C1 segment of cervical spinal cord (tissue), 14 donors: ENCODE results near the gene IRF8.
"Not testable (repeated sequence)": the region's sequence is repeated elsewhere in the genome, so short reads cannot be mapped to it uniquely, and the experiment has no call there.

ENCODE experiments used
- DNase-seq, 14 donors: peaks; one replicate each; lab custom pipeline; 2025; lab: John Stamatoyannopoulos, UW

The IRF8 gene

GRCh38 chr16:85898521-85899442 lies at the start of gene IRF8:
Gene IRF8, plus strand, starts transcription at chr16:85899162. Its CDS starts 3,854 bp downstream, at chr16:85903016.
- peak in 10 of 14 donors; percentile 6 to 70 (median 31) for DNase-seq

- DNase-seq, result no peak
Observed at GRCh38 chr16:85849388-85849787, 49.6 kb upstream of the IRF8 start.

GRCh38 chr16:85850344-85850880 lies 48.5 kb upstream of the IRF8 start:
- no peak for DNase-seq

GRCh38 chr16:85851034-85851785 lies 47.8 kb upstream of the IRF8 start:
- DNase-seq, result no peak

- DNase-seq, result no peak
Observed at GRCh38 chr16:85853547-85854545, 45.1 kb upstream of the IRF8 start.

GRCh38 chr16:85854935-85855334 lies 44.0 kb upstream of the IRF8 start:
- DNase-seq, result no peak

GRCh38 chr16:85856079-85856478 lies 42.9 kb upstream of the IRF8 start:
- no peak for DNase-seq

GRCh38 chr16:85856585-85856984 lies 42.4 kb upstream of the IRF8 start:
- DNase-seq, result no peak

- DNase-seq, result no peak
Observed at GRCh38 chr16:85857406-85857805, 41.6 kb upstream of the IRF8 start.

GRCh38 chr16:85858571-85858970 lies 40.4 kb upstream of the IRF8 start:
- DNase-seq, result not testable (repeated sequence)

GRCh38 chr16:85858984-85859817 lies 39.8 kb upstream of the IRF8 start:
- no peak for DNase-seq

- no peak for DNase-seq
Observed at GRCh38 chr16:85859818-85860125, 39.2 kb upstream of the IRF8 start.

- no peak for DNase-seq
Observed at GRCh38 chr16:85860413-85861094, 38.4 kb upstream of the IRF8 start.

GRCh38 chr16:85861095-85861825 lies 37.7 kb upstream of the IRF8 start:
- no peak for DNase-seq

GRCh38 chr16:85862476-85863383 lies 36.2 kb upstream of the IRF8 start:
- no peak for DNase-seq

GRCh38 chr16:85863384-85863774 lies 35.6 kb upstream of the IRF8 start:
- no peak for DNase-seq

GRCh38 chr16:85864965-85865364 lies 34.0 kb upstream of the IRF8 start:
- no peak for DNase-seq

GRCh38 chr16:85867189-85867588 lies 31.8 kb upstream of the IRF8 start:
- DNase-seq, result no peak
